Body of pancreas (tissue), 4 donors: ENCODE measurements around the gene CCL2.

ENCODE experiments used
- POLR2A ChIP-seq, 3 donors: fragments of 450-650 bp; IDR thresholded peaks; one replicate each; pipeline ENCODE4 v1.6.1; 2016; ENCODE audit warnings: antibody characterized with exemption in 3 of 3, mild to moderate bottlenecking in 2 of 3
- TF ChIP-seq, protein P1 (sequence below), 7 experiments: fragments of 450-650 bp in 4 of 7; fragments of 200-600 bp in 3 of 7; sonication (generic) in 3 of 7; IDR thresholded peaks; one replicate each; pipeline ENCODE4 v1.5.1; 2016 to 2019; ENCODE audit warnings: antibody characterized with exemption in 7 of 7

DNA sequence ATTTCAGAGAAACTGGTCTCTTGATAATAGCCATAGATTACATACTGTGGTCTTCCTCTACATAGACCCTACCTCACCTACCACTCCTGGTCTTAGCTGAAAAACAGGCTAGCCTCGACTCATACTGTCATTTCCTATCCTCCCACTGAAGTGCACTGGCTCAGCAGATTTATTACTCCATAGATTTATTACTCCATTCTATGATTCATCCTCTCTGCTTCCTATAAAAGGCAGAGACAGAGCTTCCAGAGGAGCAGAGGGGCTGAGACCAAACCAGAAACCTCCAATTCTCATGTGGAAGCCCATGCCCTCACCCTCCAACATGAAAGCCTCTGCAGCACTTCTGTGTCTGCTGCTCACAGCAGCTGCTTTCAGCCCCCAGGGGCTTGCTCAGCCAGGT lies 14.9 kb downstream of the CCL2 start, which contains the start of gene CCL7:
- TF ChIP-seq, protein P1, sequence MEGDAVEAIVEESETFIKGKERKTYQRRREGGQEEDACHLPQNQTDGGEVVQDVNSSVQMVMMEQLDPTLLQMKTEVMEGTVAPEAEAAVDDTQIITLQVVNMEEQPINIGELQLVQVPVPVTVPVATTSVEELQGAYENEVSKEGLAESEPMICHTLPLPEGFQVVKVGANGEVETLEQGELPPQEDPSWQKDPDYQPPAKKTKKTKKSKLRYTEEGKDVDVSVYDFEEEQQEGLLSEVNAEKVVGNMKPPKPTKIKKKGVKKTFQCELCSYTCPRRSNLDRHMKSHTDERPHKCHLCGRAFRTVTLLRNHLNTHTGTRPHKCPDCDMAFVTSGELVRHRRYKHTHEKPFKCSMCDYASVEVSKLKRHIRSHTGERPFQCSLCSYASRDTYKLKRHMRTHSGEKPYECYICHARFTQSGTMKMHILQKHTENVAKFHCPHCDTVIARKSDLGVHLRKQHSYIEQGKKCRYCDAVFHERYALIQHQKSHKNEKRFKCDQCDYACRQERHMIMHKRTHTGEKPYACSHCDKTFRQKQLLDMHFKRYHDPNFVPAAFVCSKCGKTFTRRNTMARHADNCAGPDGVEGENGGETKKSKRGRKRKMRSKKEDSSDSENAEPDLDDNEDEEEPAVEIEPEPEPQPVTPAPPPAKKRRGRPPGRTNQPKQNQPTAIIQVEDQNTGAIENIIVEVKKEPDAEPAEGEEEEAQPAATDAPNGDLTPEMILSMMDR (IDR thresholded peaks at IDR 0.05): no peak
- no peak for TF ChIP-seq POLR2A (IDR thresholded peaks at IDR 0.05)
